Liver (tissue), 9 donors: Measurements from ENCODE around the gene TIRAP. TPM values are rescaled to one million over a fixed set of nuclear protein-coding genes. Genes with fewer than 3 reads are reported as not detected.

Experiments used
- DNase-seq: peaks from one replicate; pipeline ENCODE4 v3.0.0-alpha.2; 2017; ENCODE audit warnings: low spot score
- H3K27ac ChIP-seq, 2 donors: one replicate each; pipeline ENCODE4 v1.7.0; 2013; ENCODE audit warnings: inconsistent platforms in 2 of 2, low read length in 2 of 2, control low read depth in 1 of 2, low read depth in 1 of 2, mild to moderate bottlenecking in 1 of 2
- H3K27me3 ChIP-seq, 4 donors: one replicate each; pipeline versions ENCODE4 v1.6.1 to v1.7.0; 2013; ENCODE audit warnings: low read length in 3 of 4, inconsistent platforms in 1 of 4, mild to moderate bottlenecking in 1 of 4, moderate library complexity in 1 of 4; ENCODE audit not compliant: control insufficient read depth in 4 of 4, insufficient read depth in 4 of 4
- H3K36me3 ChIP-seq, 4 donors: one replicate each; pipeline versions ENCODE4 v1.6.1 to v1.7.0; 2013; ENCODE audit warnings: low read length in 3 of 4, mild to moderate bottlenecking in 3 of 4, low read depth in 1 of 4, moderate library complexity in 1 of 4; ENCODE audit not compliant: control insufficient read depth in 4 of 4, insufficient read depth in 3 of 4
- H3K4me1 ChIP-seq, 4 donors: one replicate each; pipeline versions ENCODE4 v1.6.1 to v1.7.0; 2013; ENCODE audit warnings: low read length in 3 of 4, mild to moderate bottlenecking in 3 of 4, moderate library complexity in 1 of 4; ENCODE audit not compliant: control insufficient read depth in 4 of 4, insufficient read depth in 4 of 4
- H3K4me3 ChIP-seq, 3 donors: one replicate each; pipeline versions ENCODE4 v1.6.1 to v1.7.0; 2013; ENCODE audit warnings: low read length in 3 of 3, control low read depth in 1 of 3, low read depth in 1 of 3, mild to moderate bottlenecking in 1 of 3
- H3K9ac ChIP-seq, 2 donors: one replicate each; pipeline ENCODE4 v1.7.0; 2013; ENCODE audit warnings: low read length in 2 of 2, mild to moderate bottlenecking in 2 of 2, moderate library complexity in 2 of 2, control low read depth in 1 of 2, low read depth in 1 of 2
- H3K9me3 ChIP-seq, 4 donors: one replicate each; pipeline versions ENCODE4 v1.6.1 to v1.7.0; 2013; ENCODE audit warnings: low read length in 3 of 4; ENCODE audit not compliant: control insufficient read depth in 4 of 4
- ATF3 ChIP-seq: IDR thresholded peaks from 2 replicates; pipeline ENCODE4 v1.6.1; 2016; ENCODE audit warnings: antibody characterized with exemption
- CTCF ChIP-seq: fragments of 150-350 bp; IDR thresholded peaks from 2 replicates; pipeline ENCODE4 v1.5.1; 2017; ENCODE audit warnings: improper control_type of control experiment, low read depth, low read length; ENCODE audit not compliant: missing input control
- EGR1 ChIP-seq, 2 donors: IDR thresholded peaks; 2 replicates each; pipeline ENCODE4 v1.6.1; 2016 to 2018; ENCODE audit warnings: antibody characterized with exemption in 2 of 2, low read depth in 2 of 2
- FOXA1 ChIP-seq: IDR thresholded peaks from 2 replicates; pipeline ENCODE4 v1.6.1; 2016; ENCODE audit warnings: antibody characterized with exemption
- FOXA2 ChIP-seq: IDR thresholded peaks from 2 replicates; pipeline ENCODE4 v1.6.1; 2016; ENCODE audit warnings: antibody characterized with exemption
- GABPA ChIP-seq, 2 donors: IDR thresholded peaks in 1 of 2; conservative IDR thresholded peaks in 1 of 2; 2 replicates each; pipeline ENCODE4 v1.6.1; 2016; ENCODE audit warnings: antibody characterized with exemption in 2 of 2, mild to moderate bottlenecking in 1 of 2, moderate library complexity in 1 of 2
- HNF4A ChIP-seq, 2 donors: conservative IDR thresholded peaks; 2 replicates each; pipeline ENCODE4 v1.6.1; 2016; ENCODE audit warnings: antibody characterized with exemption in 2 of 2, mild to moderate bottlenecking in 2 of 2
- HNF4G ChIP-seq: IDR thresholded peaks from 2 replicates; pipeline ENCODE4 v1.6.1; 2016; ENCODE audit warnings: antibody characterized with exemption
- JUND ChIP-seq, 2 donors: IDR thresholded peaks; 2 replicates each; pipeline ENCODE4 v1.6.1; 2016; ENCODE audit warnings: antibody characterized with exemption in 2 of 2
- MAX ChIP-seq: IDR thresholded peaks from 2 replicates; pipeline ENCODE4 v1.6.1; 2016; ENCODE audit warnings: antibody characterized with exemption
- NR2F2 ChIP-seq: IDR thresholded peaks from 2 replicates; pipeline ENCODE4 v1.6.1; 2016; ENCODE audit warnings: antibody characterized with exemption
- RAD21 ChIP-seq, 2 donors: IDR thresholded peaks; 2 replicates each; pipeline ENCODE4 v1.6.1; 2016; ENCODE audit warnings: antibody characterized with exemption in 2 of 2, mild to moderate bottlenecking in 2 of 2
- REST ChIP-seq: IDR thresholded peaks from 2 replicates; pipeline ENCODE4 v1.6.1; 2016; ENCODE audit warnings: antibody characterized with exemption, mild to moderate bottlenecking
- RXRA ChIP-seq, 2 donors: IDR thresholded peaks; 2 replicates each; pipeline ENCODE4 v1.6.1; 2017 to 2018; ENCODE audit warnings: antibody characterized with exemption in 2 of 2, mild to moderate bottlenecking in 1 of 2
- SP1 ChIP-seq: IDR thresholded peaks from 2 replicates; pipeline ENCODE4 v1.6.1; 2018; ENCODE audit warnings: antibody characterized with exemption, mild to moderate bottlenecking
- TAF1 ChIP-seq: conservative IDR thresholded peaks from 2 replicates; pipeline ENCODE4 v1.6.1; 2016; ENCODE audit warnings: antibody characterized with exemption, mild to moderate bottlenecking
- YY1 ChIP-seq: IDR thresholded peaks from 2 replicates; pipeline ENCODE4 v1.6.1; 2016; ENCODE audit warnings: antibody characterized with exemption, mild to moderate bottlenecking
- ZBTB33 ChIP-seq: IDR thresholded peaks from 2 replicates; pipeline ENCODE4 v1.6.1; 2016; ENCODE audit warnings: antibody characterized with exemption
- WGBS: extraction: QIAGEN DNeasy Blood & Tissue Kit; methylation state at CpG from one replicate; pipeline ENCODE4 v1.1.7; 2013; 5-methylcytosine and 5-hydroxymethylcytosine counted together
- polyA plus RNA-seq, 2 donors: library from polyadenylated mRNA; stranded (reverse) in 1 of 2; unstranded in 1 of 2; fragments of 200-250 nt in 1 of 2; fragments of >200 nt in 1 of 2; fragmentation: Nextera tagmentation in 1 of 2; extraction: Ambion mirVana in 1 of 2; gene quantifications; one replicate each; pipeline versions ENCODE4 v1.2.1 to v1.2.3, GENCODE V29; 2013 to 2015
- total RNA-seq, 2 donors: library from RNA; depleted of rRNA; stranded (reverse); fragments of >200 nt; gene quantifications; one replicate each; pipeline ENCODE4 v1.2.3, GENCODE V29; 2014
- donor health status: healthy.
- donor health status: healthy.
- donor health status: healthy.
- donor health status: healthy.
- donor health status: healthy.

The TIRAP gene
- total and polyA plus RNA-seq, 4 donors = 3.9 to 9.5 (median 6.4) TPM

- peaks cover 0 to 6% (median 2%) of the 10 kb centered on the region in 4 donors for H3K4me1 ChIP-seq
- H3K36me3 ChIP-seq = peaks cover 0 to 20% (median 6%) of the 10 kb centered on the region in 4 donors
- DNase-seq = no peak
- no peaks in the 10 kb centered on the region for H3K27me3 ChIP-seq
- no peak overlapping the region for H3K27ac ChIP-seq
- 97% methylated on average over 4 of the region's 4 CpGs for WGBS
- no peak overlapping the region for H3K9ac ChIP-seq
- no peak for TF ChIP-seq FOXA2
- no peak for TF ChIP-seq NR2F2
- TF ChIP-seq YY1 = no peak
- TF ChIP-seq EGR1 (IDR thresholded peaks at IDR 0.05; ENCODE audit: low read depth in 2 of 2) = no peak
- TF ChIP-seq ATF3 = no peak
- TF ChIP-seq RAD21 (IDR thresholded peaks at IDR 0.05) = no peak
- no peak for TF ChIP-seq SP1
- TF ChIP-seq TAF1 = no peak
- no peak for TF ChIP-seq ZBTB33
- no peak for TF ChIP-seq FOXA1
- no peak for TF ChIP-seq HNF4A (conservative IDR thresholded peaks at IDR 0.05)
- TF ChIP-seq HNF4G = no peak
- no peak for TF ChIP-seq GABPA (IDR thresholded peaks at IDR 0.05 in 1 of 2, conservative IDR thresholded peaks at IDR 0.05 in 1 of 2)
- no peak for TF ChIP-seq REST
- no peak for TF ChIP-seq RXRA (IDR thresholded peaks at IDR 0.05)
- no peak for TF ChIP-seq CTCF
- no peak for TF ChIP-seq MAX
- no peak for TF ChIP-seq JUND (IDR thresholded peaks at IDR 0.05)
- no peaks in the 10 kb centered on the region for H3K9me3 ChIP-seq
- H3K4me3 ChIP-seq = no peak overlapping the region
Measured at GRCh38 chr11:126256216-126256615, 26.7 kb upstream of the TIRAP start.
